CD14-positive monocyte (primary cell): Measurements from ENCODE around the gene PLVAP. TPM values are rescaled to one million over a fixed set of nuclear protein-coding genes. Genes with fewer than 3 reads are reported as not detected.
A peak's percentile ranks its signal among the peaks of the same experiment; 100 is the strongest.

Experiments
- DNase-seq, 3 donors: peaks; one replicate each; pipeline ENCODE4 v3.0.0-alpha.2; 2011 to 2022
- H2AFZ ChIP-seq: 2 replicates; pipeline ENCODE4 v1.6.0; 2012; ENCODE audit warnings: mild to moderate bottlenecking, low read depth, low read length, inconsistent platforms; ENCODE audit not compliant: insufficient read depth, poor library complexity, severe bottlenecking
- H3K27ac ChIP-seq, 2 donors: 1 replicate in 1 of 2; 2 replicates in 1 of 2; pipeline ENCODE4 v1.5.1; 2012 to 2013; ENCODE audit warnings: low read length in 2 of 2, control low read depth in 1 of 2, inconsistent platforms in 1 of 2, low read depth in 1 of 2, mild to moderate bottlenecking in 1 of 2
- H3K27me3 ChIP-seq, 2 donors: one replicate each; pipeline versions ENCODE4 v1.6.0 to v1.6.1; 2011 to 2013; ENCODE audit warnings: low read length in 2 of 2; ENCODE audit not compliant: control insufficient read depth in 2 of 2, insufficient read depth in 2 of 2
- H3K36me3 ChIP-seq, 2 donors: replicated peaks in 1 of 2; 1 replicate in 1 of 2; 2 replicates in 1 of 2; pipeline versions ENCODE4 v1.5.1 to v1.6.1; 2012 to 2013; ENCODE audit warnings: low read length in 2 of 2, control low read depth in 1 of 2, inconsistent platforms in 1 of 2, mild to moderate bottlenecking in 1 of 2; ENCODE audit not compliant: insufficient read depth in 2 of 2, control insufficient read depth in 1 of 2
- H3K4me1 ChIP-seq, 2 donors: 1 replicate in 1 of 2; 2 replicates in 1 of 2; pipeline versions ENCODE4 v1.5.1 to v1.6.1; 2012 to 2013; ENCODE audit warnings: low read length in 2 of 2, control low read depth in 1 of 2, inconsistent platforms in 1 of 2, mild to moderate bottlenecking in 1 of 2, moderate library complexity in 1 of 2; ENCODE audit not compliant: insufficient read depth in 2 of 2, control insufficient read depth in 1 of 2
- H3K4me2 ChIP-seq: replicated peaks from 2 replicates; pipeline ENCODE3; 2012; ENCODE audit warnings: low read length, moderate library complexity, mild to moderate bottlenecking; ENCODE audit not compliant: poor library complexity, severe bottlenecking; ENCODE audit errors: extremely low read depth
- H3K4me3 ChIP-seq, 3 experiments: fragments of 200-600 bp in 1 of 3; sonication (generic) in 1 of 3; replicated peaks in 1 of 3; 1 replicate in 2 of 3; 2 replicates in 1 of 3; pipeline ENCODE4 v1.5.1; 2011 to 2013; ENCODE audit warnings: low read length in 3 of 3, mild to moderate bottlenecking in 3 of 3, control low read depth in 2 of 3, low read depth in 2 of 3, inconsistent platforms in 1 of 3, moderate library complexity in 1 of 3
- H3K79me2 ChIP-seq: 2 replicates; pipeline ENCODE4 v1.6.0; 2012; ENCODE audit warnings: mild to moderate bottlenecking, control low read depth, inconsistent platforms, low read length, moderate library complexity; ENCODE audit not compliant: insufficient read depth
- H3K9ac ChIP-seq: 2 replicates; pipeline ENCODE4 v1.6.0; 2017; ENCODE audit warnings: low read length, mild to moderate bottlenecking; ENCODE audit not compliant: insufficient read depth, poor library complexity, severe bottlenecking
- H3K9me3 ChIP-seq, 2 donors: replicated peaks in 1 of 2; 1 replicate in 1 of 2; 2 replicates in 1 of 2; pipeline versions ENCODE4 v1.5.1 to v1.6.1; 2012 to 2013; ENCODE audit warnings: low read length in 2 of 2, control low read depth in 1 of 2; ENCODE audit not compliant: control insufficient read depth in 1 of 2, insufficient read depth in 1 of 2
- H4K20me1 ChIP-seq: 2 replicates; pipeline ENCODE4 v1.6.0; 2012; ENCODE audit warnings: mild to moderate bottlenecking, low read length, control low read depth, moderate library complexity; ENCODE audit not compliant: insufficient read depth
- H3K27ac Mint-ChIP-seq, 7 donors: one replicate each; pipeline ENCODE4 v1.8.0; 2020; ENCODE audit warnings: mild to moderate bottlenecking in 7 of 7, mixed read lengths in 7 of 7, moderate library complexity in 6 of 7, inconsistent platforms in 2 of 7
- H3K27me3 Mint-ChIP-seq, 3 donors: one replicate each; pipeline ENCODE4 v1.8.0; 2021 to 2022; ENCODE audit warnings: low read depth in 3 of 3, mild to moderate bottlenecking in 3 of 3, mixed read lengths in 3 of 3, moderate library complexity in 3 of 3, inconsistent platforms in 1 of 3
- H3K36me3 Mint-ChIP-seq, 2 donors: one replicate each; pipeline ENCODE4 v1.8.0; 2020; ENCODE audit warnings: mixed read lengths in 2 of 2, inconsistent platforms in 1 of 2, mild to moderate bottlenecking in 1 of 2
- H3K4me1 Mint-ChIP-seq: one replicate; pipeline ENCODE4 v1.8.0; 2020; ENCODE audit warnings: mild to moderate bottlenecking, mixed read lengths
- H3K4me3 Mint-ChIP-seq, 2 donors: one replicate each; pipeline ENCODE4 v1.8.0; 2020; ENCODE audit warnings: mild to moderate bottlenecking in 2 of 2, mixed read lengths in 2 of 2, moderate library complexity in 1 of 2
- H3K9me3 Mint-ChIP-seq, 7 donors: one replicate each; pipeline ENCODE4 v1.8.0; 2020 to 2022; ENCODE audit warnings: mixed read lengths in 7 of 7, mild to moderate bottlenecking in 6 of 7, moderate library complexity in 6 of 7, inconsistent platforms in 2 of 7
- WGBS: methylation state at CpG from one replicate; pipeline ENCODE4 v1.1.5; 2013; ENCODE audit warnings: missing lambda C conversion rate; ENCODE audit not compliant: insufficient coverage; 5-methylcytosine and 5-hydroxymethylcytosine counted together
- intact Hi-C, 2 donors: fragments of 100-400 bp; cut with micrococcal nuclease; formaldehyde crosslinking; loops; one replicate each; pipeline versions ENCODE4 v1.15.0 to v1.15.1; 2023
- polyA plus RNA-seq, 3 donors: library from polyadenylated mRNA; depleted of rRNA in 1 of 3; unstranded in 2 of 3; stranded (reverse) in 1 of 3; fragments of 300-500 nt in 2 of 3; fragments of >200 nt in 1 of 3; fragmentation: Illumina TruSeq in 2 of 3; gene quantifications; 1 replicate in 2 of 3; 2 replicates in 1 of 3; pipeline ENCODE4 v1.2.3, GENCODE V29; 2012 to 2021
- TF ChIP-seq, protein P1 (sequence below): fragments of 200-600 bp; IDR thresholded peaks from one replicate; pipeline ENCODE4 v1.8.0; 2022; ENCODE audit warnings: antibody characterized with exemption, mild to moderate bottlenecking

Gene PLVAP
- polyA plus RNA-seq, 3 donors = 0.08 to 0.81 TPM; not detected in 1

DNA sequence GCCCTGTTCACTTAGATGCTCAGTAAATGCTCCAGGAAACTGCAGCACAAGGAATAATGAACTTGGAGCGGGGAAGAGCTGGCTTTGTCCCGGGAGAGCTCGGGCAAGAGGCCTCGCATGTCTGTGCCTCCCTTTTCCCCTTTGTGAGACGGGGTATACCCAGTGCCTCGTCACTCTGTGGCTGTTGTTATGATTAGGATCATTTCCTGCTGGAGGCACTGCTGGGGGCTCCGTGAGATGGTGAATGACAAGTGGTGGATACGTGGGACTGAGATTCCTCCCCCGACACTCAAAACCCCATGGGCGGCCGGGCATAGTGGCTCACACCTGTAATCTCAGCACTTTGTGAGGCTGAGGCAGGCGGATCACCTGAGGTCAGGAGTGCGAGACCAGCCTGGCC, 1.1 kb upstream of the PLVAP start:
- 27% methylated on average over 10 of the region's 13 CpGs for WGBS
- Mint-ChIP-seq H3K4me3 (peak overlapping the region in 1 of 2 donors; percentile 30), H3K9me3 (peaks cover 0 to 12% (median 8%) of the 10 kb centered on the region in 7 donors)

GRCh38 chr19:17370026-17370587, 7.0 kb downstream of the PLVAP start:
- H3K27ac Mint-ChIP-seq = peak overlapping the region; percentile 70 to 90 (median 84)
- no peaks in the 10 kb centered on the region for H3K36me3 Mint-ChIP-seq
- peaks cover 0 to 10% (median 1%) of the 10 kb centered on the region in 3 donors for H3K27me3 Mint-ChIP-seq
- intact Hi-C loops = no loop called here
- TF ChIP-seq, protein P1, sequence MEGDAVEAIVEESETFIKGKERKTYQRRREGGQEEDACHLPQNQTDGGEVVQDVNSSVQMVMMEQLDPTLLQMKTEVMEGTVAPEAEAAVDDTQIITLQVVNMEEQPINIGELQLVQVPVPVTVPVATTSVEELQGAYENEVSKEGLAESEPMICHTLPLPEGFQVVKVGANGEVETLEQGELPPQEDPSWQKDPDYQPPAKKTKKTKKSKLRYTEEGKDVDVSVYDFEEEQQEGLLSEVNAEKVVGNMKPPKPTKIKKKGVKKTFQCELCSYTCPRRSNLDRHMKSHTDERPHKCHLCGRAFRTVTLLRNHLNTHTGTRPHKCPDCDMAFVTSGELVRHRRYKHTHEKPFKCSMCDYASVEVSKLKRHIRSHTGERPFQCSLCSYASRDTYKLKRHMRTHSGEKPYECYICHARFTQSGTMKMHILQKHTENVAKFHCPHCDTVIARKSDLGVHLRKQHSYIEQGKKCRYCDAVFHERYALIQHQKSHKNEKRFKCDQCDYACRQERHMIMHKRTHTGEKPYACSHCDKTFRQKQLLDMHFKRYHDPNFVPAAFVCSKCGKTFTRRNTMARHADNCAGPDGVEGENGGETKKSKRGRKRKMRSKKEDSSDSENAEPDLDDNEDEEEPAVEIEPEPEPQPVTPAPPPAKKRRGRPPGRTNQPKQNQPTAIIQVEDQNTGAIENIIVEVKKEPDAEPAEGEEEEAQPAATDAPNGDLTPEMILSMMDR = no peak
- H3K79me2 ChIP-seq = no peaks in the 10 kb centered on the region
- H3K9me3 Mint-ChIP-seq = no peaks in the 10 kb centered on the region
- H3K4me2 ChIP-seq = peak overlapping the region; percentile 61
- peak; percentile 58 to 90 (median 88) for DNase-seq
- no peaks in the 10 kb centered on the region for H4K20me1 ChIP-seq
- H3K9me3 ChIP-seq = no peaks in the 10 kb centered on the region
- no peak overlapping the region for H3K9ac ChIP-seq
- no peaks in the 10 kb centered on the region for H3K36me3 ChIP-seq
- peaks cover 14 to 18% of the 10 kb centered on the region in 2 donors for H3K4me1 ChIP-seq
- peak overlapping the region in 1 of 3 experiments; percentile 63 for H3K4me3 ChIP-seq
- peak overlapping the region in 1 of 2 donors; percentile 71 for H3K27ac ChIP-seq
- no peaks in the 10 kb centered on the region for H3K27me3 ChIP-seq
- WGBS = 0% methylated on average over 5 of the region's 8 CpGs
- peak overlapping the region; percentile 57 for H2AFZ ChIP-seq
- H3K4me3 Mint-ChIP-seq = peak overlapping the region; percentile 32 to 79
- peaks cover 12% of the 10 kb centered on the region for H3K4me1 Mint-ChIP-seq

More for the DNA sequence above, 1.1 kb upstream of the PLVAP start:
- peaks cover 39% of the 10 kb centered on the region for H3K4me1 Mint-ChIP-seq
- no peak overlapping the region for H3K9ac ChIP-seq
- peaks cover 0 to 6% of the 10 kb centered on the region in 2 donors for H3K36me3 Mint-ChIP-seq
- peak overlapping the region in 1 of 7 donors; percentile 14 for H3K27ac Mint-ChIP-seq
- no peak for DNase-seq
- no peaks in the 10 kb centered on the region for H4K20me1 ChIP-seq
- intact Hi-C loops = no loop called here
- H3K36me3 ChIP-seq = no peaks in the 10 kb centered on the region
- H3K4me2 ChIP-seq = no peak overlapping the region
- H3K4me3 ChIP-seq = no peak overlapping the region
- peaks cover 43 to 46% of the 10 kb centered on the region in 2 donors for H3K4me1 ChIP-seq
- H3K27me3 Mint-ChIP-seq = peaks cover 7 to 23% (median 17%) of the 10 kb centered on the region in 3 donors
- H2AFZ ChIP-seq = no peak overlapping the region
- TF ChIP-seq, protein P1 = no peak
- H3K27ac ChIP-seq = no peak overlapping the region
- no peaks in the 10 kb centered on the region for H3K79me2 ChIP-seq
- H3K27me3 ChIP-seq = peaks cover 0 to 5% of the 10 kb centered on the region in 2 donors
- H3K9me3 ChIP-seq = peaks cover 0 to 3% of the 10 kb centered on the region in 2 donors
